A549 (cell line): Measurements from ENCODE around the gene NFIL3.

Source experiments
- ATOH8 ChIP-seq: fragments of 250-450 bp; sonication (Bioruptor Pico); IDR thresholded peaks from 2 replicates; pipeline ENCODE4 v1.5.0; 2020; ENCODE audit warnings: low read depth, mild to moderate bottlenecking, moderate library complexity
- CHD2 ChIP-seq: fragments of 150-350 bp; IDR thresholded peaks from 2 replicates; pipeline ENCODE4 v1.6.1; 2014; ENCODE audit warnings: low read length; ENCODE audit not compliant: partially characterized antibody
- CTCF ChIP-seq: fragments of >200 bp; sonication (Bioruptor Twin); formaldehyde crosslinking; IDR thresholded peaks from 3 replicates; pipeline ENCODE4 v1.5.1; 2016
- E2F6 ChIP-seq: IDR thresholded peaks from 2 replicates; pipeline ENCODE4 v1.6.1; 2012; ENCODE audit warnings: low read depth, borderline replicate concordance
- MYC ChIP-seq: IDR thresholded peaks from 2 replicates; pipeline ENCODE4 v1.6.1; 2012; ENCODE audit warnings: mild to moderate bottlenecking, inconsistent platforms, low read length, improper control_type of control experiment, borderline replicate concordance
- PBX3 ChIP-seq: IDR thresholded peaks from 2 replicates; pipeline ENCODE4 v1.6.1; 2012
- POLR2A ChIP-seq: IDR thresholded peaks from 2 replicates; pipeline ENCODE4 v1.6.1; 2012; ENCODE audit warnings: mild to moderate bottlenecking, low read length
- RAD21 ChIP-seq, 2 experiments: fragments of >200 bp in 1 of 2; sonication (Bioruptor Twin) in 1 of 2; formaldehyde crosslinking in 1 of 2; IDR thresholded peaks in 1 of 2; conservative IDR thresholded peaks in 1 of 2; 2 replicates in 1 of 2; 3 replicates in 1 of 2; pipeline ENCODE4 v1.6.1; 2012 to 2018; ENCODE audit warnings: inconsistent platforms in 1 of 2
- REST ChIP-seq: fragments of 200-600 bp; sonication (generic); IDR thresholded peaks from 2 replicates; pipeline ENCODE4 v1.6.1; 2016; ENCODE audit warnings: antibody characterized with exemption, mild to moderate bottlenecking, moderate library complexity
- RFX5 ChIP-seq: fragments of 450-650 bp; IDR thresholded peaks from 2 replicates; pipeline ENCODE4 v1.7.1; 2014; ENCODE audit warnings: antibody characterized with exemption, mild to moderate bottlenecking, moderate library complexity

GRCh38 chr9:91429501-91429900 is 5.9 kb upstream of the NFIL3 start:
- TF ChIP-seq CTCF, result no peak
- TF ChIP-seq CHD2, result no peak
- TF ChIP-seq POLR2A, result no peak
- TF ChIP-seq E2F6, result no peak
- TF ChIP-seq RAD21 (conservative IDR thresholded peaks at IDR 0.05 in 1 of 2, IDR thresholded peaks at IDR 0.05 in 1 of 2), result no peak
- TF ChIP-seq MYC, result no peak
- TF ChIP-seq PBX3, result no peak
- TF ChIP-seq RFX5, result no peak
- no peak for TF ChIP-seq ATOH8
- no peak for TF ChIP-seq REST
